BLaER1 (cell line): ENCODE data around the gene HAX1.
A peak's percentile ranks its signal among the peaks of the same experiment; 100 is the strongest.
"Not testable (repeated sequence)": the region's sequence is repeated elsewhere in the genome, so short reads cannot be mapped to it uniquely, and the experiment has no call there.

ENCODE experiments used
- H3K27ac ChIP-seq: shearing (Covaris generic); formaldehyde crosslinking; 2 replicates; pipeline ENCODE4 v1.8.1; 2022
- H3K27me3 ChIP-seq: shearing (Covaris generic); formaldehyde crosslinking; 2 replicates; pipeline ENCODE4 v1.8.1; 2022
- H3K36me3 ChIP-seq: shearing (Covaris generic); formaldehyde crosslinking; 2 replicates; pipeline ENCODE4 v1.8.1; 2022
- H3K4me1 ChIP-seq: shearing (Covaris generic); formaldehyde crosslinking; 2 replicates; pipeline ENCODE4 v1.8.1; 2022
- H3K4me2 ChIP-seq: shearing (Covaris generic); formaldehyde crosslinking; 2 replicates; pipeline ENCODE4 v1.8.1; 2022
- H3K4me3 ChIP-seq: shearing (Covaris generic); formaldehyde crosslinking; 2 replicates; pipeline ENCODE4 v1.8.1; 2022
- H3K9ac ChIP-seq: shearing (Covaris generic); formaldehyde crosslinking; 2 replicates; pipeline ENCODE4 v1.8.1; 2022
- H3K9me3 ChIP-seq: shearing (Covaris generic); formaldehyde crosslinking; 2 replicates; pipeline ENCODE4 v1.8.1; 2022
- H4K20me1 ChIP-seq: shearing (Covaris generic); formaldehyde crosslinking; 2 replicates; pipeline ENCODE4 v1.8.1; 2022
- Cebpa-rat ChIP-seq: shearing (Covaris generic); IDR thresholded peaks from 2 replicates; pipeline ENCODE4 v1.8.1; 2022

Gene HAX1

GRCh38 chr1:154313066-154313356 lies 40.6 kb downstream of the HAX1 start:
- H3K27ac ChIP-seq: no peak overlapping the region

GRCh38 chr1:154314226-154314625 lies 41.8 kb downstream of the HAX1 start:
- peaks cover 46% of the 10 kb centered on the region for H3K9me3 ChIP-seq
- H4K20me1 ChIP-seq, H3K9ac ChIP-seq, H3K4me3 ChIP-seq, H3K27ac ChIP-seq, H3K27me3 ChIP-seq, H3K4me1 ChIP-seq, H3K4me2 ChIP-seq, H3K36me3 ChIP-seq: not testable (repeated sequence)

More at GRCh38 chr1:154313066-154313356, 40.6 kb downstream of the HAX1 start:
- no peak for TF ChIP-seq Cebpa-rat
- H3K4me3 ChIP-seq: no peak overlapping the region
- no peak overlapping the region for H3K4me2 ChIP-seq
- H3K4me1 ChIP-seq: no peaks in the 10 kb centered on the region
- no peak overlapping the region for H3K9ac ChIP-seq
- H3K27me3 ChIP-seq: no peaks in the 10 kb centered on the region
- peaks cover 48% of the 10 kb centered on the region for H3K9me3 ChIP-seq
- H3K36me3 ChIP-seq: no peaks in the 10 kb centered on the region
- H4K20me1 ChIP-seq: no peaks in the 10 kb centered on the region

- Histone ChIP-seq H3K36me3 (no peaks in the 10 kb centered on the region), H3K27me3 (no peaks in the 10 kb centered on the region), H3K9ac (no peak overlapping the region), H3K9me3 (peaks cover 34% of the 10 kb centered on the region), H3K4me3 (no peak overlapping the region), H3K4me2 (no peak overlapping the region), H3K27ac (no peak overlapping the region), H4K20me1 (no peaks in the 10 kb centered on the region), H3K4me1 (no peaks in the 10 kb centered on the region)
- TF ChIP-seq Cebpa-rat: no peak
These were observed 44.3 kb downstream of the HAX1 start for GRCh38 chr1:154316704-154317103.

GRCh38 chr1:154318386-154318785 lies 46.0 kb downstream of the HAX1 start:
- Histone ChIP-seq H3K9me3 (peaks cover 34% of the 10 kb centered on the region), H3K4me3 (no peak overlapping the region), H3K36me3 (no peaks in the 10 kb centered on the region), H3K27me3 (no peaks in the 10 kb centered on the region), H3K4me2 (no peak overlapping the region), H3K27ac (no peak overlapping the region), H4K20me1 (no peaks in the 10 kb centered on the region), H3K9ac (no peak overlapping the region), H3K4me1 (no peaks in the 10 kb centered on the region)
- TF ChIP-seq Cebpa-rat: no peak

GRCh38 chr1:154320882-154321608 lies 48.6 kb downstream of the HAX1 start, which contains the start of gene AQP10:
AQP10 (plus strand) TSS chr1:154321093; CDS start chr1:154321156, 63 bp downstream.
- H3K27ac ChIP-seq: no peak within 1 kb of the TSS
- H4K20me1 ChIP-seq: no peaks in the 10 kb centered on the region
- H3K4me2 ChIP-seq: no peak within 1 kb of the TSS
- no peak within 1 kb of the TSS for H3K4me3 ChIP-seq
- peaks cover 25% of the 10 kb centered on the region for H3K9me3 ChIP-seq
- peaks cover 9% of the 10 kb centered on the region for H3K4me1 ChIP-seq
- no peaks in the 10 kb centered on the region for H3K36me3 ChIP-seq
- TF ChIP-seq Cebpa-rat: no peak
- no peaks in the 10 kb centered on the region for H3K27me3 ChIP-seq
- no peak within 1 kb of the TSS for H3K9ac ChIP-seq

- not testable (repeated sequence) for H3K36me3 ChIP-seq, H3K27ac ChIP-seq, H3K9ac ChIP-seq, H3K27me3 ChIP-seq, H3K4me3 ChIP-seq, H4K20me1 ChIP-seq, H3K4me2 ChIP-seq
- Histone ChIP-seq H3K9me3 (peaks cover 19% of the 10 kb centered on the region), H3K4me1 (peaks cover 12% of the 10 kb centered on the region)
These were observed 49.1 kb downstream of the HAX1 start for GRCh38 chr1:154321609-154321934.

- H3K4me1 ChIP-seq: peaks cover 27% of the 10 kb centered on the region
- H3K27me3 ChIP-seq: no peaks in the 10 kb centered on the region
- H3K9me3 ChIP-seq: peaks cover 2% of the 10 kb centered on the region; the same call in 1 of the 2 replicates
- no peak overlapping the region for H3K4me2 ChIP-seq
- no peaks in the 10 kb centered on the region for H3K36me3 ChIP-seq
- no peak overlapping the region; the same call in 1 of the 2 replicates for H3K27ac ChIP-seq
- no peak for TF ChIP-seq Cebpa-rat
- no peak overlapping the region for H3K9ac ChIP-seq
- H3K4me3 ChIP-seq: no peak overlapping the region
- H4K20me1 ChIP-seq: peaks cover 8% of the 10 kb centered on the region
These were observed 51.1 kb downstream of the HAX1 start for GRCh38 chr1:154323493-154323892.

GRCh38 chr1:154324241-154324640 lies 51.8 kb downstream of the HAX1 start:
- Histone ChIP-seq H3K9me3 (no peaks in the 10 kb centered on the region), H3K4me1 (peaks cover 34% of the 10 kb centered on the region), H3K9ac (peak overlapping the region; percentile 97; the same call in 1 of the 2 replicates), H3K27ac (peak overlapping the region; percentile 52), H3K36me3 (no peaks in the 10 kb centered on the region), H3K27me3 (no peaks in the 10 kb centered on the region), H3K4me3 (peak overlapping the region; percentile 87), H4K20me1 (peaks cover 15% of the 10 kb centered on the region), H3K4me2 (peak overlapping the region; percentile 83)
- no peak for TF ChIP-seq Cebpa-rat

GRCh38 chr1:154324669-154325582 lies 52.5 kb downstream of the HAX1 start, which contains the start of gene ATP8B2:
ATP8B2 (plus strand) TSS chr1:154325525; CDS start chr1:154328142, 2,617 bp downstream.
- H3K4me3 ChIP-seq: peak within 1 kb of the TSS; percentile 87
- peaks cover 7% of the 10 kb centered on the region for H3K36me3 ChIP-seq
- H3K27me3 ChIP-seq: no peaks in the 10 kb centered on the region
- peaks cover 41% of the 10 kb centered on the region for H3K4me1 ChIP-seq
- H3K9ac ChIP-seq: peak within 1 kb of the TSS; percentile 97
- peak within 1 kb of the TSS; percentile 98 for H3K4me2 ChIP-seq
- no peaks in the 10 kb centered on the region for H3K9me3 ChIP-seq
- H4K20me1 ChIP-seq: peaks cover 22% of the 10 kb centered on the region
- TF ChIP-seq Cebpa-rat: no peak
- H3K27ac ChIP-seq: peak within 1 kb of the TSS; percentile 98
